Eye (tissue), 1 donor: ENCODE measurements around the gene CEBPG.
A peak's percentile ranks its signal among the peaks of the same experiment; 100 is the strongest.

Experiments used
- DNase-seq: peaks from one replicate; pipeline ENCODE4 v3.0.0-alpha.2; 2015

Gene CEBPG

DNA sequence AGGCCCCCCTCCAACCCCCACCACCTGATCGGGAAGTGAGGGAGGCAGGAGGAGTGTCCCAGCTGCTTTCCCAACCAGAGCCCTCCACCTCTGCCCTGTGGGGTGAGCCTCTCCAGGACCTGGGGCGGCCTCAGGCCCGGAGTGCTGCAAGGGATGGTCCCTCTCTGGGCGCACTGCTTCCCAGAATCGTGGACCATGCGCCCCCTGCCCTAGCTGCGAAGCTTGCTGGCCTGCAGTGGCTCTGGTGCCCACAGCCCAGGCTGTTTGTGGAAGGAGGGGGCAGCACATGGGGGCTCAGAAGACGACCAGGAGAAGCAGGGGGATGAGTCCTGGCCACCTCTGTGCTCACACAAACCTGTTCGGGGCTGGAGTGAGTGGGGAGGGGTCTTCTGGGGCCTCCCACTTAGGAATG lies 33.6 kb downstream of the CEBPG start:
- DNase-seq, result no peak

DNA sequence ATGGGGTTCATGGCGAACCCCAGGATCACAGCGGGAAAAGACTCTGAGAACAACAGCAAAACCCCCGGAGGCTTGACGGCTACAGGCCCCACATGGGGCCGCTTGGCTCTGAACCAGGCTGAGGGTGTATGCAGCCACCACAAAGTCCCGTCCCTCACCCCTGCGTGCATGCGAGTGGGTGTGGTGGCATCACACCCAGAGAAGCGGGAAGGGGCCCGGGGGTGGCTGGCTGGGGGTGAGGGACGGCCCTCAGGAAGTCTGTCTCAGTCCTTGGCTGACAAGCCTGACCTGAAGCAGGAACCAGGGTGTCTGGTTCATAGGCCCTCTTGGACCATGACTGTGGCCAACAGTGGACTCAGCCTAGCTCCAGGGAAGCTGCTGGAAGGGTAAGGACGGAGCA lies 34.2 kb downstream of the CEBPG start:
- DNase-seq, result no peak

DNA sequence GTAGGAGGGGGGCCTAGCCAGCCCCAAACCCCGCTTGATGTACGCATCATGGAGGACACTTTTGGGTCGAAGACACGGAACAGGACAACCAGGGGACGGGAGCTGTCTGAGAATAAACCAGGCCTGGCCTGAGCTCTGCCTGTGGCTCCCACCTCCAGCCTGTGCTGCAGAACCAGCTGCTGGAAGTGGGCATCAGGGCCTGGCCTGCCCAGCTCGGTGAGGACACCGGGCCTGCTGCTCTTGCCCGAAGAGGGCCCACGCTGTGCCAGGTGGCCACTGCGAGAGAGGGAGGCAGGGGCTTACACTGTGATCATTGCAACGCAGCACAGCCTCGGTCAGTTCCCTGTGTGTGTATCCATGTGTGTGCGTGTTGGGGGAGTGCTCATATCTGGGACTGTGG lies 34.6 kb downstream of the CEBPG start:
- no peak for DNase-seq

DNA sequence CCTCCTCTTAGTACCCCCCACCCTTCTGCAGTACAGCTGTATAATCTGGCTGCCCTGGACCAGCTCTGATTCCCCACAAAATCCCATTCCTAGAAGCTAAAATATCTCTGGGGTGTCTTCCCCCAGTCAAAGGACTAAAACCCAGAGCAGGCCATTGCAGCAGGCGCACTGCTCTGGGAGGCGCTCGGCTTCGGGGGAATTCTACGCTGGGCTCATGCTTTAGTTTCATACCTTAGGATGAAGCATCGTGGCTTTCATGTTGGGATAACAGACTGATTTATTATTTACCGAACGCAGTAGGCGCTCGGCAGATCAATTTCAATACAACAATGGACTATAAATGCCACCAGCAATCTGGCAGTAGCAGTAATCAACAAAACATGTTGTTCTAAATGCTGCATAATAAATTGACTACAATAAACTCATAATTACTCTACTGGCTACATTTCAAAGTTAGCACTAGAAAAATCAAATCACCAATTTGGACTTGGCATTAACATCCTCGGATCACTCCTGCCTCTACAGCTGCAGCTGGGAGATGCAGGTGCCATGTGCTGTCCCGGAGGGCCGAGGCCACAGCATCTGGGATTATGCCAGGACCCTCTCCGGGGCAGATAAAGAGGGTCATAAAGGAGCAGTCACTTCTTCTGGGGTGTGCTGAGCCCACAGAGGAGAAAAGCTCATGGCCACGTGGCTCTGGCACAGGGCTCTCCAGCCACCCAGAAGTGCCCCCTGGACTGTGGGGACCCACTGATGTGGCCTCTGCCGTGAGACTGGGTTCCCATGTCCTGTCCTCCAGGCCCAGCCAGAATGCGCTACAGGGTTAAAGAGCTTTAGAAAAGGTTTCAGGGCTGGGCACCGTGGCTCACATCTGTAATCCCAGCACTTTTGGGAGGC lies 35.3 kb downstream of the CEBPG start:
- DNase-seq, result no peak

DNA sequence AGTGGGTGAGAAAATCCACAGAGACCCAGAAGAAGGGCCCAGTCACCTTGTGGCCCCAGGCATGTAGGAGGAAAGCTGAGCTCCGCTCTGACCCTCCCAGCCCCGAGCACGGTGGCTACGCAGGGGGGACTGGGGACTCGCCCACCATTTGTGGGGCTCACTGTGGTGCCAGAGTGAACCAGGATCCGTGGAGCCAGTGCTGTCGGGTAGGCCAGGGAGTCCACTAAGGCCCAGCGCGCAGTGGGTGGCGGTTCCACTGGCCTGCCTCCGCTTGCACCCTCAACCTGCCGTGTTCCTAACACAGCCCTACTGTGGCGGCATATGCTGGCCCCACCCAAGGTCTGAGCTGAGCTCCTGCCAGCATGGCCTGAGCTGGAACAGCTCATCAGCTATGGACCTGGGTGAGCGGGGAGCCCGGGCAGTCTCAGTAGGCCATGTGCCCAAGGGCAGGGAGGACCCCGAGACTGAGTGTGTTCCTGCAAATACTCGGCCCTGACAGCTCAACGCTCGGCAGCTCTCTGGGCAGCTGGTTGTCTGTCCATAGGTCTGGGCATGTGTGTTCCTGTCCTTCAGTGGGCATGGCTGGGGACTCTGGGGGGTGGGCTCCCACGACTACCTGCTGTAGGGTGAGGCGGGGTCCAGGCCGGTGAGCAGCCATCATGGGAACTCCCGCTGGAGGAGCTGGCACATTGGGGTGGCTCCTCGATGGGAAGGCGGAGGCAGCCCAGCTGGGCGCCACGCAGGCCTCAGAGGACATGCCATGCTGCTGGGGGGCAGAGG lies 36.6 kb downstream of the CEBPG start:
- no peak for DNase-seq

DNA sequence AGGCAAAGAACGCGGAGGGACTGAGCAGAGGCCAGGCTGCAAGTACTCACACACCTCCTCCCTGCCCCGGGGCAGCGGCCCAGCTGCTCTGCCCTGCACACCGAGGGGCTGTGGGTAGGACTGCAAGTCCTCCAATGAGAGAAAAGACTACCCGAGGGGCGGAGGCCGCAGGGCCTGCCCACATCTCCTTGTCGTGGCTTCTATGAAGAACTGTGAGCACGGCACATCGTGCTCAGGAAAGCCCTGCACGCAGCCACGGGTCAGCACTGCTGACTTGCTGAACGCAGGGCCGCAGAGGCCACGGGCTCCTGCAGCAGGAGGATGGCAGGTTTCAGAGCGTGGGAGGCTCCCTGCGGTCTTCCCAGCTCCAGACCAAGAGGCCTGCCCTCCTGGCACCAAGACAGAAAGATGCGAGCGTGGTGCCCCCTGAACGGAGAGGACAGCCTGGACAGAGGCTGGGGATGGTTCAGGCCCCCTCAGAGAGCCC lies 37.4 kb downstream of the CEBPG start:
- DNase-seq, result no peak

DNA sequence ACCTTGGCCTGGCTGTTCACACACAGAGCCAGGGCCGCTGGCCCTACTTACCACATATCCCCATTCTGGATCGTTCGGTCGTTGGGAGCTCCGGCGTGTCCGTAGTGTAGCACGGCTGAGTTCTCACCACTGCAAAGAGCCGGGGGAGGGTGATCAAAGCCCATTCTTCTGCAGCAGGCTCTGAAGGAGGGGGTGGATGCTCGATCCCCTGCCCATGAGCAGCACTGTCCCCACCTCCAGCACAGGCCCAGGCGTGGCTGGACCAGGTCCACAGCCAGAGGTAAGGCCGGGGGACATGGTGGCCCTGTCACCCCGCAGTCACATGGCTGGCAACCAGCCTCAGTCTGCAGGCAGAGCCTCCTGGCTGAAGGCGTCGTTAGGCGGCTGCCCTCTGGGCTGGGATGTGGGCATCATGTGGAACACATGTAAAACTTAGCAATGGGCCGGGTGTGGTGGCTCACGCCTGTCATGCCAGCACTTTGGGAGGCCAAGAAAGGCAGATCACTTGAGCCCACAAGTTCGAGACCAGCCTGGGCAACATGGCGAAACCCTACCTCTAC lies 38.2 kb downstream of the CEBPG start:
- DNase-seq, result no peak

DNA sequence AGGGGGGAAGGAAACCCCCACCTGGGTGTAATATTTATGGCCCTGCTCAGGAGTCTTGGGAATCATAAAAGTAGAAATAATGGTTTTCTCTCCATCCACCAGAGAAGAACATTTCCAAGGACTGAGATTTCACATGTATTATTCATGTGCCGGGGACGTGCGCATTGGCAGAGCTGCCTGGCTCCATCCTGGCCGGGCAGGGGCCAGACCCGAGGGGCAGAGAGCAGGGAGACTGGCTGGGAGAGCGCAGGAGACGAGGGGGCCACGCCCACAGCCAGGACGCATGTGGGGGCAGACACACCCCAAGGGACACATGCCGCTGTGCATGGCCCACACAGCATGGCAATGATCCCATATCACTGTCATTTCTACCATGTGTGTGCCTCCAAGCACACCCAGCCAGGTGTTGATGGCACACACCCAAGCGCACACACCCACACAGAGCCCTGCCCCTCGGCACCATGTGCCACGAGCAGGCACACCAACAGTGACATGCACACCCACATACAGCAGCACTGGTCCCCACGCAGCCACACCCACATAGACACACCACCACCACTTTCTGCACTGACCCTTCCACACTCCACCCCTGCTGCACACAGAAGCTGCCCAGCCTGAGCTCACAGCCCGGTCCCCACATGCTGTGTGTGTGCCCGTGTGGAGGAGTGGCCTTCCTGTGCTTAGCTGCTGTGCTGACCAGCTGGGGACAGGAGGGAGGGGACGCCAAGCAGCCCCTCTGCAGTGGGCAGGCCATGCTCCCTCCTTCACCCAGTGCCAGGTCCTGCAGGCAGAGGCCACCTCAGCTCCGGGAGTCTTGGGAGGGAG lies 39.3 kb downstream of the CEBPG start:
- peak; percentile 57 for DNase-seq

DNA sequence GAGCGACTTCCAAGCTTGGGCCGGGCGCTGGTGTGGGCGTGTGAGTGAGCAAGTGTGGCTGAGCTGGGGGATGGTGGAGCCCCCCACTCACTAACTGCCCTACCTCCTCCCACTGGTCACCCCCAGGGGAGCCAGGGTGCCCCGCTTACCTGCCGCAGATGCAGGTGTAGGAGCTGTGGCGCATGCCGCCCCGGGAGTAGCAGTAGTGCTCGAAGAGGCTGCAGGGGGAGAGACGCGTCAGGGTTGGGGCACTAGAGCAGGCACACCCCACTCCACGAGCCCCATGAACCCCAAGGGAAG lies 39.9 kb downstream of the CEBPG start:
- DNase-seq, result no peak

DNA sequence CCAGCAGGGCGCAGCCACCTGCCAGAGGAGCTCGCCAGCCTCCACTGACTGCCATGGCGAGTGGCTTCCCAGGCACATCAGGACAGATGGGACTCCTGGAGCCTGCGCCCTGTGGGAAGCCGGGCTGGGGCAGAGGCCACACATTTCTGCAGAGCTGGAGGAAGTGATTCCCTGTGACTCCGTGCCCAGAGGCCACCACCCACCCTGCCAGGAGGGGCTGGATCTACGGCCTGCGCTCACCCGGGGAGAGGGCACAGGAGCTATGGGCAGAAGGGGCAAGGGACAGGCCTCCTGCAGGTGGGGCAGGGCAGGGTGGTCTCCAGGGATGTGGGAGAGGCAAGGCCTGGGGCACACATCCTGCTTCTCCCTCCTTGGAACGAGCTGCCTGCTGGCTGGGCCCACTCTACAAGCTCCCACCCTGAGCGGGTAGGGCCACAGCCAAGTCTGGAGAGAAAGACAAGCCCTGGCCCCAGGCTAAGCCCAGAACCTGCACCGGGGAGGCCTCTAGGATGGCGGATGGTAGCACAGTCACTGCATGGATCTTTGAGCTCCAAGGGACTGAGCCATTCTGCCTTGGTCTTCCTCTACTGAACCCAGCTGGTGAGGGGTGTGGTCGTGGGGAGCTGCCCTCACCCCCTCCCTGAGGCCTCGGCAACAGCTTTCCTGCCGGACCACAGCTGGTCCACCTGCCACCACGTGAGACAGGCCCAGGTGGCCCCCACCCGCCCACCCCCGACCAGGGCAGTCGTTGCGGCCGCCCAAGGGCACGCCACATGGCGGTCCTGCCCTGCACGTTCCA lies 40.6 kb downstream of the CEBPG start:
- DNase-seq, result no peak

DNA sequence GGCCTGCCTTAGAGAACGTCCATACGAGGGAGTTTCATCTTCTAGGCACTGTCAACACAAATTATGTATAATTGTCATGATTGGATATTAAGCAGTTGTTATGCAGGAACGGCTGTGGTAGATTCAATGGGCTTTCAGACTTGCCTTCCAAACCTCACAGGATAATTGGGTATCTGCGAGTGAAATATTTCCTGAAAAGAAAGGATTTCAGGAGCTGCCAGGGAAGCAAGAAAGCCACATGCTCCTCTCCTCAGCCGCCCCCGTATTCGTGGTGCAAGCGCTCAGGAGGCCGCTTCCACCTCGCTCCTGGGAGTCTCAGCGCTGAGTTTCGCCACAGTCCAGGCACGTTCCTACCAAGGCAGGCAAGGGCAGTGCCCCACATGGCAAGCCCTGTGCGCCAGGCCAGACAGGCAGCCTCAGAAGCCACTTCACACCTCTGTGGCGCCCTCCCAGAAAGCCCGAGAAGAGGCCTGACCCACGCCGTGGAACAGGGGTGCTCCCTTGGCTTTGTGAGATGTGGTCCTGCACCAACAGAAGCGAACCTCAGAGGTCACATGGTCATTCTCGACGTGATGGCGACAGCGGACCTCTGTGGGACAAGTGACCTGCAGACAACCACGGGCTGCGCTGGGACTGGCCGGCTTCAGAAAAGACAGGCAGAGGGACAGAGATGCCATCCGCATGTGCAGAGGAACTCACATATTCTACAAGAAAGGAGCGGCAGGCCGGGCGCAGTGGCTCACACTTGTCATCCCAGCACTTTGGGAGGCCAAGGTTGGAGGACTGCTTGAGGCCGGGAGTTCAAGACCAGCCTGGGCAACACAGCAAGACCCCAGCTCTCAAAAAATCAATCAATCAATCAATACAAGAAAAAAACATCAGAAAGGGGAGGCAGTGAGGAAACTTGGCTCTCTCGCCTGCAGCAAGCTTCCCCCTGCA lies 41.4 kb downstream of the CEBPG start:
- DNase-seq, result no peak

DNA sequence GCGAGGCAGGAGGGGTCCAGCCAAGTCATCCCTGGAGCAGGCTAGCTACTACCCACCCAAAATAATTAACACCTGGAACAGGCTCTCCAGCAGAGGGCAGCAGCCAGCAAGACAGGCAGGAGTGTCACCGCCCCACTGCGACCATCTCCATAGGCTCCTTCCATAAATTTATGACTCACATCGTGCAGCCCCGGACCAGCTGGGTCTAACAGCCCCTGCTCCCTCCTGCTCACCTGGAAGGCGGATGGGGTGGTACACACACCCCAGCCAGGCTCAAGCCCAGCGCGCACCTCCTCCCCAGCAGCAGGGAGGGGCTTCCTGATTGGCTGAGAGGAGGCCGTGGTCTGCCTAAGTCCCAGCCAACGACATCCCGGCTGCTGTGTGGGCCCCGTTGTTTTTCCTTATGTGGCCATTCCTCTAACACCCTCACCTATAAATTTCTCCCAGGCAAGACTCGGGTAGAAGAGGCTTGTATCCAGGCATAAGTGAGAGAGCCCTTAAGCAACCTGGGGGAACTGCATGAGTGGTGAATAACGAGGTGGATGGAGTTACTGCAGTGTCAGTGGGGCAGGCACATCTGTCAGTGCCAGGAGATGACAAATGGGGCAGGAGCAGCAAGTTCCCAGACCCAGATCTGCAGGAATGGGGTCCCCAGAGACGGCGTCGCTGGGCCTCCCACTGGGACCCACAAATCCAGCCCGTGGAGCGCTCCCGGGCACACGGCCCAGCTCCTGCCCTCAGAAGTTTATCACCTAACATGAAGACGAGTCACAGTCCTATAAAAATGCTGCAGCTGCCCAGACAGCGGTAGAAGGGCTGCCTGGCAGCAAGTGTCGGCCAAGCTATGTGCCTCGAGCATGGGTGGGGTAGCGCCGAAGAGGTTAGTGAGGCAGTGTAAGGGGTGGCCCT lies 43.1 kb downstream of the CEBPG start:
- peak; percentile 82 for DNase-seq

DNA sequence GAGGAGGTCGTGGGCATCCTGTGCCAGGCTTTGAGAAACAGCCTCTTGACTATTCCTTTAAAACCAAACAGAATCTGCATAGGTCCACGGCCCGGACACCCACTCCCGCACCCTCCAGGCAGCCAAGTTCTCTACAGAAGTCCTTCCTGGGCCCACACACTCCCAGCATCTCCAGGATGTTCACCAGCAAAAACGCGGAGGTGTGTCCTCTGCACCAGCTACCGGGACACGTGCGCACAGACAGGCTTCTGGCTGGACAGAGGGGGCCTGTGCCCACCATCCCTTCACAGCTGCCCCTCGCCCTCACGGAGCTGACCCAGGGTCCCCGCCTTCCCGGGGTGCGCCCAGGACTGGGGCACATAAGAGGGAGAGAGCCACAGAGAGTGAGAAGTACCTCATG lies 44.2 kb downstream of the CEBPG start:
- DNase-seq, result no peak

DNA sequence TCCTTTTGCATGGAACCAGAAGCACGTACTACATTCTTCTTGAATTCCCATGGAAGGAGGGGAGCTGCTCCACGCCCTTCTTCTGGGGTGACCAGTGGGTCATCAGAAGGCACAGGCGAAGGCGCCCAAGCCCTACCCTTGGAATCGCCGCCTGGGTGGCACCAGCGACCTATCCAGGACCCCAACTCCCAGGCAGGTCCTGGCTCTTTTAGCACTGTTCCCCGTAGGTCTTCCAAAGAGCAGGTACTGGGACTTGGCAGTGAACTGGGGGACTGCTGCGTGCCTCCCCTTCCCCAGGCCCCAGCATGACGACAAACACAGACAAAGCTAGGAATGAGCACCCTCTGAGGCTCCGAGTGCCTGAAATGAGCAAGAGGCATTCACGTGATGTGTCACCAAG lies 45.0 kb downstream of the CEBPG start:
- no peak for DNase-seq

DNA sequence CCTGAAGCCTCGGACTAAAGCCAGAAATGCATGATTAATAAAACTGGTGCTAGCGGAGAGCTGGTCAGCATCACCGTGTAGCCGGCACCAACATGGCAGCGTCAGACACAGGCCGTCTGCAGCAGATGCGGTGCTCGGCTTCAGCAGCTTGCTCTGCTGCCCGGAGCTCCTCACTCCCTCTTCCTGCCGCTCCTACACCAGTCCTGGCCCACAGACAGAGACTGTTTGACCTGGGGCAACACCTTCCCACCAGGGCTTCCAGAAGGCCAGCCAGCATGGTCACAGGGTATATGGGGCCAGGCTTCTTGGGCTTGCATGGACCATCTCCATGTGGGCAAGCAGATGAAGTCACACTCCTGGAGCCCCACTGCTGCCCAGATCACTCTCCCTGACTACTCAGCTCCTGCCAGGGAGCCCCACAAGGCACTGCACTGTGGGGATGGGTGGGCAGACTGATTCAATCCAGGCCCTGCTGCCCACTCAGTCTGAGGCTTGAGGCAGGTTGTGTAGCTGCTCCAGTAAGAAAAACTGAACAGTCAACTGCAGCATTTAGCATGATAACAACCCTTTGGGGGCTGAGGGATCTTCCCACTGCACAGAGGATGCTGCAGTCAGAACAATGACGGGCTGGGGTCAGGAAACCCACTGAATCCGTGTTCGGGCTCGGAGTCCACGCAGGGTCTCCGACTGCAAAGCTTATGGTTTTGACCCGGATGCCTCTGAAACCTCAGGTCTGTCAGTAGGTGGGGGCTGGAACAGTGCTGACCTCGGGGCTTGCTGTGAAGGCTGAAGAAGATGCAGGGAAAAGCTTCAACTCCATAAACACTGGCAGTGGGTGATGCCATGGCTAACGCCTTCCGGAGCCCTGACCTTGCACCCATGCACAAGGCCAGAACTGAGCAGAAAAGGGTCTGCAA lies 45.6 kb downstream of the CEBPG start:
- no peak for DNase-seq

DNA sequence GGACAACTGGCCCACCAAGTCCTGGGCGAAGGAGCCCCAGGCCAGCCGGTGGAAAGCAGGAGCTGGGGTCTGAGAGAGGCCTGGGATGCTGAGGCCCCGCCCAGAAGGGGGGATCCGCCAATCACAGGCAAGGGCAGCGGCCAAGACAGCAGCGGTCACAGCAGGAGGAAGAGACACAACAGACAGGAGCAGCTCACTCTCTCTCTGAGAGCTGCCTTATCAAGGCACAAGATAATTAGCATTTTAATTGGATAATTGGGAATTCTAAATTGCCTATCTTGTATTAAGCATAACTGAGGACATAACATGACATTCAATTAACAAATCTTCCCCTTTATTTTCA lies 46.2 kb downstream of the CEBPG start:
- peak; percentile 91 for DNase-seq

DNA sequence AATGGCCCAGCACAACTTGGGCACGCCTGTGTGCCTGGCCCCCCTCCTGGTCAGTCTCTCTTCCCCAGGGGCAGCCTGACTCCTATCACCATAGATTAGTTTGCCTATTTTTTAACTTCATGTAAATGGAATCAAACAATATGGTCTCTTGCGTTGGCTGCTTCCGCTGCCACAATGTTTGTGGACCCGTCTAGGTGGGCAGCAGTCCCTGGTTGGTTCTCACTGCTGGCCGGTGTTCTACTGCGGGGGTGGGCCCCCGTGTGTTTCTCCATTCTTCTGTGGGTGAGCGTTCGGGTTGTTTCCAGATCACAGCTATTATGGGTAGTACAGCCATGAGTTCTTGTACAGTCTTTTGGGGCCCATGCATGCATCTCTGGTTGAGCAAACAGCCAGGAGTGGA lies 47.3 kb downstream of the CEBPG start:
- DNase-seq, result no peak

DNA sequence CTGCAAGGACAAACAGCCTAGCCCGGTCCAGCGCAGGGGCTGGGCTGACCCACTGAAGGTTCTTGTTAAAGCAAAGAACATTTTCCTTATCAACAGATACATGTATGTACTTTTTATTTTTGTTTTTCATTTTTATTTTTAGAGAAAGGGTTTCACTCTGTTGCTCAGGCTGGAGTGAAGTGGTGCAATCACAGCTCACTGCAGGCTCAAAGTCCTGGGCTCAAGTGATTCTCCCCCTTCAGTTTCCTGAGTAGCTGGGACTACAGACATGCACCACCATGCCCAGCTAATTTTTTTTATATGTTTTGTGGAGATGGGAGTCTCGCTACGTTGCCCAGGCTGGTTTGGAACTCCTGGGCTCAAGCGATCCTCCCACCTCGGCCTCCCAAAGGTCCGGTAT lies 47.9 kb downstream of the CEBPG start:
- no peak for DNase-seq
